Mucosa of descending colon (tissue), 3 donors: ENCODE measurements around the gene ANKRD28. TPM values are rescaled to one million over a fixed set of nuclear protein-coding genes. Genes with fewer than 3 reads are reported as not detected.
"Not testable (repeated sequence)": the region's sequence is repeated elsewhere in the genome, so short reads cannot be mapped to it uniquely, and the experiment has no call there.

Experiments
- ATAC-seq: fragments of 200-7000 bp; cut with Tn5 transposase; one replicate; pipeline ENCODE4 v1.9.1; 2020; ENCODE audit warnings: mild to moderate bottlenecking, moderate library complexity
- DNase-seq, 3 donors: peaks; one replicate each; pipeline ENCODE4 v3.0.0-alpha.2; 2020
- H3K36me3 ChIP-seq: fragments of 200-600 bp; one replicate; pipeline ENCODE4 v1.8.0; 2021; ENCODE audit warnings: low read depth, mild to moderate bottlenecking
- H3K4me1 ChIP-seq: fragments of 200-600 bp; one replicate; pipeline ENCODE4 v1.8.0; 2021; ENCODE audit warnings: low read depth, mild to moderate bottlenecking
- H3K4me3 ChIP-seq: fragments of 200-600 bp; one replicate; pipeline ENCODE4 v1.8.0; 2021; ENCODE audit warnings: mild to moderate bottlenecking
- H3K9me3 ChIP-seq: fragments of 200-600 bp; one replicate; pipeline ENCODE4 v1.8.0; 2021; ENCODE audit warnings: mild to moderate bottlenecking
- intact Hi-C, 2 donors: fragments of 100-400 bp; cut with DNase I in 1 of 2; cut with micrococcal nuclease in 1 of 2; formaldehyde crosslinking; loops; one replicate each; pipeline versions ENCODE4 v1.11.0 to v1.11.1; 2022; cut with DNase I, micrococcal nuclease
- microRNA-seq: library from miRNA; unstranded; fragments of <30 nt; microRNA quantifications from one replicate; pipeline ENCODE4, GENCODE V29; 2019
- total RNA-seq, 3 donors: library from RNA; stranded (reverse); fragmentation: NEBNext Ultra II Directional in 2 of 3; extraction: Animal tissue kit (Norgen Biotek cat#: 25700) in 2 of 3; gene quantifications; one replicate each; pipeline versions ENCODE4 v1.2.1 to v1.2.4, GENCODE V29; 2021 to 2023
- TF ChIP-seq, protein P1 (sequence below): fragments of 200-600 bp; IDR thresholded peaks from one replicate; pipeline ENCODE4 v1.8.0; 2022; ENCODE audit warnings: antibody characterized with exemption, mild to moderate bottlenecking
- donor health status: DM: no; HTN: no; CAD: no; lungs with moderate emphysema.
- donor health status: DM: no; HTN: no; CAD: no.
- donor health status: DM: no; HTN: yes; CAD: no.

ANKRD28 gene
- total RNA-seq, 3 donors from 2014 or later, result 50.5 to 57.3 (median 55.3) TPM

- H3K4me3 ChIP-seq, result no peak overlapping the region
- no peak for DNase-seq
These were observed 174.0 kb downstream of the ANKRD28 start for GRCh38 chr3:15623535-15624440.

GRCh38 chr3:15619659-15620464, 177.9 kb downstream of the ANKRD28 start:
- ATAC-seq, H3K4me1 ChIP-seq, H3K36me3 ChIP-seq, DNase-seq, H3K4me3 ChIP-seq, intact Hi-C loops: not testable (repeated sequence)
- H3K9me3 ChIP-seq, result peaks cover 22% of the 10 kb centered on the region

More at GRCh38 chr3:15623535-15624440, 174.0 kb downstream of the ANKRD28 start:
- intact Hi-C loops, result no loop called here
- H3K9me3 ChIP-seq, result peaks cover 22% of the 10 kb centered on the region
- no peaks in the 10 kb centered on the region for H3K4me1 ChIP-seq
- no peak for ATAC-seq
- TF ChIP-seq, protein P1, sequence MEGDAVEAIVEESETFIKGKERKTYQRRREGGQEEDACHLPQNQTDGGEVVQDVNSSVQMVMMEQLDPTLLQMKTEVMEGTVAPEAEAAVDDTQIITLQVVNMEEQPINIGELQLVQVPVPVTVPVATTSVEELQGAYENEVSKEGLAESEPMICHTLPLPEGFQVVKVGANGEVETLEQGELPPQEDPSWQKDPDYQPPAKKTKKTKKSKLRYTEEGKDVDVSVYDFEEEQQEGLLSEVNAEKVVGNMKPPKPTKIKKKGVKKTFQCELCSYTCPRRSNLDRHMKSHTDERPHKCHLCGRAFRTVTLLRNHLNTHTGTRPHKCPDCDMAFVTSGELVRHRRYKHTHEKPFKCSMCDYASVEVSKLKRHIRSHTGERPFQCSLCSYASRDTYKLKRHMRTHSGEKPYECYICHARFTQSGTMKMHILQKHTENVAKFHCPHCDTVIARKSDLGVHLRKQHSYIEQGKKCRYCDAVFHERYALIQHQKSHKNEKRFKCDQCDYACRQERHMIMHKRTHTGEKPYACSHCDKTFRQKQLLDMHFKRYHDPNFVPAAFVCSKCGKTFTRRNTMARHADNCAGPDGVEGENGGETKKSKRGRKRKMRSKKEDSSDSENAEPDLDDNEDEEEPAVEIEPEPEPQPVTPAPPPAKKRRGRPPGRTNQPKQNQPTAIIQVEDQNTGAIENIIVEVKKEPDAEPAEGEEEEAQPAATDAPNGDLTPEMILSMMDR, result no peak
- H3K36me3 ChIP-seq, result no peaks in the 10 kb centered on the region

Small RNAs within 50 kb of the gene (microRNA-seq; reads per million reads assigned to microRNA genes)
- not detected for gene MIR3134

Other genes starting within 250 kb of the ANKRD28 start
- 10 to 100 TPM; 15.0 to 24.2 (median 19.4) TPM for gene HACL1, start 196.4 kb downstream of the ANKRD28 start, total RNA-seq
- gene BTD, start 196.2 kb downstream of the ANKRD28 start, total RNA-seq, result 10 to 100 TPM; 22.6 to 32.5 (median 26.6) TPM